Measurements from ENCODE around the gene UTP15.

The UTP15 gene

DNA sequence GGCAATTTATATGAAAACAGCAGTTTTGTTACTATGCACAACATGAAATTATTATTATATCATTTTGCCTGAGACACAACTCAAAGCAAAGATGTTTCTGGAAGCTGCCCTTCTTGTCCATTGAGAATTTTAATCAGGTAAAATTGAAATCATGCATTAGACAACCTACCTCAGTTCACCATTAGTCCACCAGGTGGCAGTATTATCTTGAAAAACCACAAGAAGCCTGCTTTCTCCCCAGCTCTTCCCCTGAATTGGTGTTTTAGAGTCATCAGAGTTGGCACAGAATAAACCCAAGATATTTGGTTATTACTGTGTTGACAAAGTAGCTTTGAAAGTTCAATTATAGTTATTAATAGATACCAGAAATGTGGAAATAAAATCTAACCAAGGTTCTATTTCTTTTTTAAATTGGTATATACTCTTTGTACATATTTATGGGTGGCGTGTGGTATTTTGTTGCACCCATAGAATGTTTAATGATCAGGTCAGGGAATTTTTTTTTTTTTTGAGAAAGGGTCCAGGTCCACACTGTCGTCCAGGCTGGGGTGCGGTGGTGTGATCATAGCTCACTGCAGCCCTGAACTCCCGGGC, 25.7 kb downstream of the UTP15 start:
- TF ChIP-seq, protein P1, sequence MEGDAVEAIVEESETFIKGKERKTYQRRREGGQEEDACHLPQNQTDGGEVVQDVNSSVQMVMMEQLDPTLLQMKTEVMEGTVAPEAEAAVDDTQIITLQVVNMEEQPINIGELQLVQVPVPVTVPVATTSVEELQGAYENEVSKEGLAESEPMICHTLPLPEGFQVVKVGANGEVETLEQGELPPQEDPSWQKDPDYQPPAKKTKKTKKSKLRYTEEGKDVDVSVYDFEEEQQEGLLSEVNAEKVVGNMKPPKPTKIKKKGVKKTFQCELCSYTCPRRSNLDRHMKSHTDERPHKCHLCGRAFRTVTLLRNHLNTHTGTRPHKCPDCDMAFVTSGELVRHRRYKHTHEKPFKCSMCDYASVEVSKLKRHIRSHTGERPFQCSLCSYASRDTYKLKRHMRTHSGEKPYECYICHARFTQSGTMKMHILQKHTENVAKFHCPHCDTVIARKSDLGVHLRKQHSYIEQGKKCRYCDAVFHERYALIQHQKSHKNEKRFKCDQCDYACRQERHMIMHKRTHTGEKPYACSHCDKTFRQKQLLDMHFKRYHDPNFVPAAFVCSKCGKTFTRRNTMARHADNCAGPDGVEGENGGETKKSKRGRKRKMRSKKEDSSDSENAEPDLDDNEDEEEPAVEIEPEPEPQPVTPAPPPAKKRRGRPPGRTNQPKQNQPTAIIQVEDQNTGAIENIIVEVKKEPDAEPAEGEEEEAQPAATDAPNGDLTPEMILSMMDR (IDR thresholded peaks at IDR 0.05; ENCODE audit: insufficient read depth, low read depth, low read length, missing control alignments), result peak; percentile 67
- H3K4me3 ChIP-seq (ENCODE audit: low read length), result no peak overlapping the region
- peak; percentile 86 for DNase-seq (ENCODE audit: low read depth)

DNA sequence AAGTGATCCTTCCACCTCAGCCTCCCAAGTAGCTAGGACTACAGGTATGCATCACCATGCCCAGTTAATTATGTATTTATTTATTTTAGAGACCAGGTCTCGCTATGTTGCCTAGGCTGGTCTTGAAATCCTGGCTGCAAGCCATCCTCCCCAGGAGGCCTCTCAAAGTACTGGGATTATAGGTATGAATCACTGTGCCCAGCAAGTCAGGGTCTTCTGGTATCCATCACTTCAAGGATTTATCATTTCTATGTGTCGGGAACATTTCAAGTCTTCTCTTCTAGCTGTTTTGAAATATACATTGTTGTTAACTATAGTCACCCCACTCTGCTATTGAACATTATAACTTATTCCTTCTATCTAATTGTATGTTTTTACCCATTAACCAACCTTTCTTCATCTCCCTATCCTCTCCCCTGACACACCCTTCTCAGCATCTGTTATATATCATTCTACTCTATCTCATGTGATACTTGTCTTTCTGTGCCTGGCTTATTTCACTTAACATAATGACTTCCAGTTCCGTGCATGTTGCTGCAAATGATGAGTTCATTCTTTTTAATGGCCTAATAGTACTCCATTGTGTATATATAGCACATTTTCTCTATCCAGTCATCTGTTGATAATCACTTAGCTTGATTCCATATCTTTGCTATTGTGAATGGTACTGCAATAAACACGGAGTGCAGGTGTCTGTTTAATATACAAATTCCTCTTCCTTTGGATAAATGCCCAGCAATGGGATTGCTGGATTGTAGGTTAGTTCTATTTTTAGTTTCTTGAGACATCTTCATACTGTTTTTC, 26.4 kb downstream of the UTP15 start:
- TF ChIP-seq, protein P1 (IDR thresholded peaks at IDR 0.05; ENCODE audit: insufficient read depth, low read depth, low read length, missing control alignments), result no peak
- peak; percentile 59 for DNase-seq (ENCODE audit: low read depth)
- no peak overlapping the region for H3K4me3 ChIP-seq (ENCODE audit: low read length)

DNA sequence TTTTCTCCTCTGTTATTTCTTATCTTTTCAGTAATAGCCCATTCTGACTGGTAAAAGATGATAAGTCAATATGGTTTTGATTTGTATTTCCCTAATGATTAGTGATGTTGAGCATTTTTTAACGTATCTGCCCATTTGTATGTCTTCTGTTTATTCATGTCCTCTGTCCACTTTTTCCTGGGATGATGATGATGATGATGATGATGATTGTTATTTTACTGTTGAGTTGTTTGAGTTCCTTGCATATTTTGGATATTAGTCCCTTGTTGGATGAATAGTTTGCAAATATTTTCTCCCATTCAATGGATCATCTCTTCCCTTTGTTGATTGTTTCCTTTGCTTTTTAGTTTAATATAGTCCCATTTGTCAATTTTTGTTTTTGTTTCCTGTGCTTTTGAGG, 27.0 kb downstream of the UTP15 start:
- TF ChIP-seq, protein P1 (IDR thresholded peaks at IDR 0.05; ENCODE audit: insufficient read depth, low read depth, low read length, missing control alignments), result no peak
- H3K4me3 ChIP-seq (ENCODE audit: low read length), result no peak overlapping the region
- DNase-seq (ENCODE audit: low read depth), result peak; percentile 6

DNA sequence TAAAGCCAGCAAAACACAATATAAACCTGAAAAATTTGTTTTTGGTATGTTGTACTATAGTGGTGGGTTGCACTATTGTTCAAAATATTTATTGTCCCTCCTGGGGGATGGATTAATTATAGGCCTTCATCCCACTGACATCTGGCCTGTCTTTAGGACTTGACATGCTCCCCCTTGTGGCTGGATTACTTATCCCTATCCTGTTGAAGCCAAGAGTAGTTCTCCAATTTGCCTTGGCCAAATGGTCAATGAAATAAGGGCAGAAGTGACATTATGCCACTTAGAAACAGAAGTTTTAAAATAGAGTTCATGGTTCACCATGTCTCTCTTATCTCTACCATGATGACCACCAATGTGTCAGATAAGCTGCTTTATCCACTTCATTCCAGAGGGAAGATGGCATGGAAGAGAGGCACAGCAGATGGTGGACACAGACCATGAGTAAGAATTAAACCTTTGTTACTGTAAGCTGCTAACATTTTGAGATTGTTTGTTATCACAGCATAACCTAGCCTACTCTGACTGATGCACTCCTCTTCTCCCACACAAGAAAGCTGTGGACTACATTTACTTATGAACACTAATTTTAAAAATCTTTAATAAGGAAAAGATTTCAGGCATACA, 31.3 kb downstream of the UTP15 start:
- TF ChIP-seq, protein P1 (IDR thresholded peaks at IDR 0.05; ENCODE audit: insufficient read depth, low read depth, low read length, missing control alignments), result peak; percentile 80
- DNase-seq (ENCODE audit: low read depth), result peak; percentile 71
- no peak overlapping the region for H3K4me3 ChIP-seq (ENCODE audit: low read length)

DNA sequence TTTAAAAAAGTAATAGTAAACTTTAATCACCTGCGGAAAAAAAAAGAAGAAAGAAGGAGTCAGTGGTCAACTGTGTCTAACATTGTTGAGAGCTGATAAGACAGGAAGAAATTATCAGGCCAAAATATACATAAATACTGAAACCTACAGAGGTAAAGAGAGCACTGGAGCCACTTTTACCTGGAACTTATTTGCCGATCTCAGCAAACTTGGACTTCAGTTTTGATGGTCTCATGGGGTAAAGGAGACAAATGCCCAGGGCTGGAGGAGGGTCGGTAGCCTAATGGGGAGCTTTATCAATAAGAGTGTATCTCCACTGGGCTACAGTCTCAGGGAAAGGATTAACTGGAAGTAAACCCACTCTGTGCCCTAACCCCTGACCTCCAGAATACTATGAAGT, 33.8 kb downstream of the UTP15 start:
- H3K4me3 ChIP-seq (ENCODE audit: low read length), result no peak overlapping the region
- TF ChIP-seq, protein P1 (IDR thresholded peaks at IDR 0.05; ENCODE audit: insufficient read depth, low read depth, low read length, missing control alignments), result no peak
- no peak for DNase-seq (ENCODE audit: low read depth)

DNA sequence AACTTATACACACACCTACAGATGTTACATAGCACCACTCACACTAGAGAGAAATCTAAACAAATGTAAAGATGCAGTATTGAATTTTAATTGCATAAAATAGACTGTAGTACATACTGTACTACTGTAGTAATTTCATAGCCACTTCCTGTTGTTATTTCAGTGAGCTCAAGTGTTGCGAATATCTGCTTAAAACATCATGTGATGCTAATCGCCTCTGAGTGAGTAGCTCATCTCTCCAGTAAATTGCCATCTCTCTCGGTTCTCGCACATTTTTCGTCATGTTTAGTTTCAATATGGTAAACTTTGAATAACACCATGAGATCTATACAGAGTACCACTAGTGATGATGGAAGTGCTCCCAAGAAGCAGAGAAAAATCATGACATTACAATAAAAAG, 38.5 kb downstream of the UTP15 start:
- no peak for DNase-seq (ENCODE audit: low read depth)
- TF ChIP-seq, protein P1 (IDR thresholded peaks at IDR 0.05; ENCODE audit: insufficient read depth, low read depth, low read length, missing control alignments), result no peak
- no peak overlapping the region for H3K4me3 ChIP-seq (ENCODE audit: low read length)

Data from epithelial cell of esophagus (primary cell).